K562 (cell line): Measurements from ENCODE around the gene SEMA6B. TPM values are rescaled to one million over a fixed set of nuclear protein-coding genes. Genes with fewer than 3 reads are reported as not detected.

Experiments used
- ATAC-seq: fragments of 200-7000 bp; cut with Tn5 transposase; 3 replicates; pipeline ENCODE4 v1.9.1; 2020; ENCODE audit warnings: moderate library complexity
- BruUV-seq: library from RNA; stranded (reverse); fragments of 400-500 nt; replicated peaks from 2 replicates; lab custom pipeline; 2021; lab: Mats Ljungman, UMichigan
- CTCF ChIA-PET: fragments of 300-600 bp; formaldehyde crosslinking; extraction: SDS; loops from one replicate; lab custom pipeline; 2021; ENCODE audit warnings: low intra/inter-chr PET ratio; lab: Yijun Ruan, JAX
- POLR2A ChIA-PET: fragments of 300-600, 350-650 bp; sonication (Branson Sonifier 250); formaldehyde crosslinking; extraction: SDS; loops from one replicate; lab custom pipeline; 2021; ENCODE audit warnings: antibody characterized with exemption, inconsistent platforms; lab: Yijun Ruan, JAX
- DNase-seq, 4 experiments: peaks; one replicate each; pipeline versions ENCODE4 v3.0.0 to v3.0.0-alpha.2; 2011 to 2018; ENCODE audit warnings: low spot score in 3 of 4, mixed read lengths in 3 of 4; ENCODE audit errors: extremely low read depth in 1 of 4
- FAIRE-seq: peaks from 2 replicates; lab custom pipeline; 2011; peaks lifted over from hg19 to GRCh38; lab: Jason Lieb, UNC
- H2AFZ ChIP-seq: 2 replicates; pipeline ENCODE4 v1.6.0; 2011; ENCODE audit warnings: low read depth, low read length, control low read depth, inconsistent platforms
- H3K27ac ChIP-seq: fragments of 200-600 bp; 3 replicates; pipeline ENCODE4 v1.8.0; 2011; ENCODE audit warnings: low read depth, mild to moderate bottlenecking, control low read depth, inconsistent platforms, low read length, moderate library complexity, mixed read lengths; ENCODE audit errors: extremely low read depth
- H3K27me3 ChIP-seq, 2 experiments: fragments of 300-600 bp in 1 of 2; 2 replicates in 1 of 2; 3 replicates in 1 of 2; pipeline versions ENCODE4 v1.6.0 to v1.8.0; 2011; ENCODE audit warnings: inconsistent platforms in 2 of 2, low read length in 2 of 2, mild to moderate bottlenecking in 1 of 2, mixed read lengths in 1 of 2, moderate library complexity in 1 of 2; ENCODE audit not compliant: control insufficient read depth in 2 of 2, insufficient read depth in 2 of 2
- H3K36me3 ChIP-seq: fragments of 300-600 bp; 3 replicates; pipeline ENCODE4 v1.8.0; 2011; ENCODE audit warnings: mild to moderate bottlenecking, low read length, inconsistent platforms; ENCODE audit not compliant: control insufficient read depth, insufficient read depth
- H3K4me1 ChIP-seq, 2 experiments: fragments of 200-600 bp in 1 of 2; replicated peaks in 1 of 2; 2 replicates in 1 of 2; 3 replicates in 1 of 2; pipeline versions ENCODE4 v1.5.1 to v1.8.0; 2011; ENCODE audit warnings: inconsistent platforms in 2 of 2, low read length in 2 of 2, mild to moderate bottlenecking in 1 of 2, mixed read lengths in 1 of 2, moderate library complexity in 1 of 2; ENCODE audit not compliant: control insufficient read depth in 2 of 2, insufficient read depth in 2 of 2
- H3K4me2 ChIP-seq: 2 replicates; pipeline ENCODE4 v1.6.1; 2011; ENCODE audit warnings: low read length, control low read depth, inconsistent platforms, mixed read lengths; ENCODE audit not compliant: insufficient read depth
- H3K4me3 ChIP-seq: fragments of 200-600 bp; sonication (generic), shearing (Covaris generic); 2 replicates; pipeline ENCODE4 v1.5.1; 2016; ENCODE audit warnings: control low read depth, inconsistent platforms
- H3K79me2 ChIP-seq: fragments of 200-600 bp; 3 replicates; pipeline ENCODE4 v1.8.0; 2011; ENCODE audit warnings: low read length, inconsistent platforms; ENCODE audit not compliant: control insufficient read depth, insufficient read depth
- H3K9ac ChIP-seq, 2 experiments: 2 replicates each; pipeline versions ENCODE4 v1.6.0 to v1.6.1; 2011; ENCODE audit warnings: low read depth in 2 of 2, low read length in 2 of 2, control low read depth in 1 of 2, inconsistent platforms in 1 of 2, mild to moderate bottlenecking in 1 of 2, mixed read lengths in 1 of 2; ENCODE audit not compliant: insufficient read depth in 1 of 2
- H3K9me1 ChIP-seq: one replicate; pipeline ENCODE4 v1.6.0; 2011; ENCODE audit warnings: inconsistent platforms, mild to moderate bottlenecking, low read length, moderate library complexity; ENCODE audit not compliant: control insufficient read depth, insufficient read depth
- H3K9me3 ChIP-seq: replicated peaks from 2 replicates; pipeline ENCODE4 v1.5.1; 2011; ENCODE audit warnings: low read depth, low read length, inconsistent platforms; ENCODE audit not compliant: control insufficient read depth, insufficient read depth
- H4K20me1 ChIP-seq: replicated peaks from 2 replicates; pipeline ENCODE4 v1.6.1; 2011; ENCODE audit warnings: low read length, inconsistent platforms, mixed read lengths; ENCODE audit not compliant: control insufficient read depth, insufficient read depth
- ASH1L ChIP-seq: fragments of 450-650 bp; IDR thresholded peaks from 2 replicates; pipeline ENCODE4 v1.6.1; 2018; ENCODE audit warnings: borderline replicate concordance, mild to moderate bottlenecking, low read depth; ENCODE audit not compliant: partially characterized antibody
- BHLHE40 ChIP-seq: IDR thresholded peaks from 2 replicates; pipeline ENCODE4 v1.6.1; 2011; ENCODE audit warnings: low read length, improper control_type of control experiment
- HDAC1 ChIP-seq, 2 experiments: fragments of 450-650 bp; IDR thresholded peaks; 2 replicates each; pipeline ENCODE4 v1.6.1; 2016 to 2017; ENCODE audit warnings: inconsistent platforms in 1 of 2, mild to moderate bottlenecking in 1 of 2, moderate library complexity in 1 of 2
- KAT8 ChIP-seq: fragments of 450-650 bp; IDR thresholded peaks from 2 replicates; pipeline ENCODE4 v1.6.1; 2016; ENCODE audit warnings: low read depth, mild to moderate bottlenecking
- KLF1 ChIP-seq: fragments of 450-650 bp; IDR thresholded peaks from 2 replicates; pipeline ENCODE4 v1.6.1; 2016; ENCODE audit warnings: missing genetic modification characterization, missing compliant biosample characterization
- POLR2AphosphoS5 ChIP-seq: IDR thresholded peaks from 2 replicates; pipeline ENCODE4 v1.6.1; 2011; ENCODE audit warnings: mild to moderate bottlenecking, low read depth, low read length, moderate library complexity; ENCODE audit not compliant: control insufficient read depth, insufficient read depth
- SUPT5H ChIP-seq: fragments of 450-650 bp; IDR thresholded peaks from 2 replicates; pipeline ENCODE4 v1.6.1; 2016
- XRCC5 ChIP-seq: fragments of 200-400 bp; formaldehyde crosslinking; IDR thresholded peaks from 2 replicates; pipeline ENCODE4 v1.6.1; 2017; ENCODE audit warnings: low read depth, mild to moderate bottlenecking, low read length
- ZBTB34 ChIP-seq: fragments of 250-450 bp; sonication (Bioruptor Pico); IDR thresholded peaks from 2 replicates; pipeline ENCODE4 v1.8.0; 2021; ENCODE audit warnings: mild to moderate bottlenecking, moderate library complexity
- ZFP36 ChIP-seq: fragments of 150-350 bp; IDR thresholded peaks from 2 replicates; pipeline ENCODE4 v1.6.1; 2018; ENCODE audit warnings: low read length, low read depth; ENCODE audit not compliant: partially characterized antibody
- ZKSCAN1 ChIP-seq: fragments of 150-350 bp; IDR thresholded peaks from 2 replicates; pipeline ENCODE4 v1.6.1; 2016; ENCODE audit warnings: low read depth, low read length
- ZKSCAN8 ChIP-seq: fragments of 200-800 bp; sonication (Bioruptor generic); IDR thresholded peaks from 2 replicates; pipeline ENCODE4 v1.6.1; 2016; ENCODE audit warnings: missing genetic modification characterization, missing compliant biosample characterization
- ZNF197 ChIP-seq: fragments of 200-800 bp; sonication (Bioruptor generic); IDR thresholded peaks from 2 replicates; pipeline ENCODE4 v1.6.1; 2016; ENCODE audit warnings: low read depth, missing genetic modification characterization, missing compliant biosample characterization
- ZNF41 ChIP-seq: fragments of 250-450 bp; sonication (Bioruptor Pico); conservative IDR thresholded peaks from 2 replicates; pipeline ENCODE4 v1.4.0; 2020; ENCODE audit warnings: mild to moderate bottlenecking
- ZNF766 ChIP-seq: fragments of 200-800 bp; sonication (Bioruptor generic); conservative IDR thresholded peaks from 2 replicates; pipeline ENCODE4 v1.6.1; 2016; ENCODE audit warnings: missing genetic modification characterization, missing compliant biosample characterization
- WGBS: fragments of 100-300 bp; shearing (Covaris generic); methylation state at CpG from one replicate; pipeline ENCODE4 v1.1.6; 2016; ENCODE audit warnings: low coverage, mixed read lengths; ENCODE audit not compliant: insufficient coverage; ENCODE audit errors: missing lambda C conversion rate; 5-methylcytosine and 5-hydroxymethylcytosine counted together
- in situ Hi-C: fragments of 300-500 bp; cut with MboI; formaldehyde crosslinking; loops from 4 replicates; pipeline ENCODE4 v1.15.0; 2018; ENCODE audit warnings: inconsistent platforms, mixed read lengths
- intact Hi-C: fragments of 100-400 bp; cut with micrococcal nuclease; formaldehyde crosslinking; loops from 2 replicates; pipeline ENCODE4 v1.14.2; 2022
- polyA plus RNA-seq, 8 experiments: library from polyadenylated mRNA; depleted of rRNA in 4 of 8; stranded (reverse) in 5 of 8; unstranded in 3 of 8; fragments of >200 nt; fragmentation: Nextera tagmentation in 2 of 8; fragmentation: Illumina TruSeq in 1 of 8; extraction: Ambion mirVana in 2 of 8; extraction: Trizol in 1 of 8; gene quantifications; 2 replicates each; pipeline versions ENCODE4 v1.2.1 to v1.2.3, GENCODE V29; 2011 to 2014; ENCODE audit warnings: inconsistent platforms in 1 of 8, missing spikeins in 1 of 8
- total RNA-seq, 7 experiments: library from RNA; depleted of rRNA in 6 of 7; stranded (reverse); fragments of >200 nt in 6 of 7; fragmentation: Illumina TruSeq in 2 of 7; extraction: Trizol in 2 of 7; gene quantifications; 2 replicates each; pipeline versions ENCODE4 v1.2.1 to v1.2.3, GENCODE V29; 2011 to 2021; ENCODE audit warnings: low replicate concordance in 1 of 7

The SEMA6B gene
- total and polyA plus RNA-seq, 9 of the 15 experiments (the other 6 are each of a cell fraction or from before 2014, with no cell fraction given) = 0.65 to 4.6 (median 2.5) TPM; not detected in 2

DNA sequence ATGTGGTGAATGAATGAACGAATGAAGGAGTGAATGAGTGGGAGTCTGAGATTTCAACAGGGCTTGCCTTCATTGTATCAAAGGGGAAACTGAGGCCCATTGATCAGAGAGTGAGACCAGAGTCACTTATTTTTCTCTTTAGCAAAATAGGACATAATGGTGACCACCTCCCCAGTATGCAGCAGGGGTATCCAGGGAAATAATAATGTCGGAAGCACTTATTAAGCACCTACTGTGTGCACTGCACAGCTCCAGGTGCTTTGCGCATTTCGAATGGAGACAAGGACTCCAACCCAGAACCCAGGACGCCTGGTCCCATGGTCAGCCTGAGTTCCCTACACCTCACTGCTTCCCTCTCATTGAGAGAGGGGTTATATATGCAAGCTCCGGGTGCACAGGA, 26.8 kb upstream of the SEMA6B start:
- DNase-seq (no peak), FAIRE-seq (no peak), ATAC-seq (no peak)
- BruUV-seq = no TSS peak
- Histone ChIP-seq H4K20me1 (no peaks in the 10 kb centered on the region), H3K9ac (no peak overlapping the region), H3K79me2 (no peaks in the 10 kb centered on the region), H3K27ac (no peak overlapping the region), H2AFZ (no peak overlapping the region), H3K4me1 (peaks cover 8 to 30% of the 10 kb centered on the region in 2 experiments; a peak in 3 of 5 replicates), H3K36me3 (no peaks in the 10 kb centered on the region), H3K4me3 (no peak overlapping the region), H3K27me3 (no peaks in the 10 kb centered on the region), H3K4me2 (no peak overlapping the region), H3K9me3 (no peaks in the 10 kb centered on the region), H3K9me1 (no peaks in the 10 kb centered on the region)
- ChIA-PET POLR2A (interaction anchor here (0.9 kb wide), 1 partner anchor 8 kb away, joined by 3 read pairs; no protein-coding TSS in a partner anchor), CTCF (no interaction called here)
- in situ Hi-C loops (no loop called here), intact Hi-C loops (no loop called here)
- peak; percentile 49; the same call in 1 of the 2 replicates for TF ChIP-seq ZKSCAN1
- peak; percentile 77; the same call in 1 of the 2 replicates for TF ChIP-seq ZKSCAN8
- TF ChIP-seq POLR2AphosphoS5 = no peak
- peak; percentile 6 for TF ChIP-seq ZFP36
- 28% methylated on average over 6 of the region's 6 CpGs for WGBS

- in situ Hi-C loops = no loop called here
- DNase-seq (no peak), ATAC-seq (no peak), FAIRE-seq (no peak)
- Histone ChIP-seq H3K4me1 (peaks cover 8 to 37% of the 10 kb centered on the region in 2 experiments; a peak in 3 of 5 replicates), H3K9me1 (no peaks in the 10 kb centered on the region), H3K36me3 (no peaks in the 10 kb centered on the region), H3K4me3 (no peak overlapping the region), H3K4me2 (no peak overlapping the region), H2AFZ (no peak overlapping the region), H4K20me1 (no peaks in the 10 kb centered on the region), H3K9me3 (no peaks in the 10 kb centered on the region), H3K27me3 (no peaks in the 10 kb centered on the region), H3K9ac (no peak overlapping the region), H3K27ac (no peak overlapping the region), H3K79me2 (no peaks in the 10 kb centered on the region)
- ChIA-PET POLR2A (interaction anchor here (0.9 kb wide), 2 partner anchors 9 to 19 kb away, joined by 3 read pairs; no protein-coding TSS in a partner anchor), CTCF (no interaction called here)
- intact Hi-C loops = no loop called here
- 15% methylated on average over 1 of the region's 1 CpG for WGBS
- no TSS peak for BruUV-seq
- TF ChIP-seq KAT8 (no peak), KLF1 (tag) (no peak), ZNF766 (no peak), HDAC1 (IDR thresholded peaks at IDR 0.05) (peak in 1 of 2 experiments; percentile 42; a peak in 1 of 4 replicates), BHLHE40 (no peak), SUPT5H (no peak), ZNF41 (CRISPR knock-in tag) (no peak), ASH1L (no peak), ZBTB34 (CRISPR knock-in tag) (no peak), ZNF197 (no peak), XRCC5 (peak; percentile 42; the same call in 1 of the 2 replicates)
Measured at GRCh38 chr19:4585556-4585955, 26.1 kb upstream of the SEMA6B start.
